Fibroblast of lung (primary cell): ENCODE measurements around the gene EDN2. TPM values are rescaled to one million over a fixed set of nuclear protein-coding genes. Genes with fewer than 3 reads are reported as not detected.

Experiments used
- DNase-seq, 2 donors: peaks; one replicate each; pipeline versions ENCODE4 v3.0.0 to v3.0.0-alpha.2; 2010; ENCODE audit warnings: low read depth in 2 of 2
- H2AFZ ChIP-seq: 2 replicates; pipeline ENCODE4 v1.5.1; 2012; ENCODE audit warnings: low read length, control low read depth, inconsistent platforms
- H3K27ac ChIP-seq: 2 replicates; pipeline ENCODE4 v1.5.1; 2011; ENCODE audit warnings: low read length, control low read depth; ENCODE audit not compliant: insufficient read depth
- H3K27me3 ChIP-seq: 2 replicates; pipeline ENCODE4 v1.5.1; 2011; ENCODE audit warnings: mild to moderate bottlenecking, low read length; ENCODE audit not compliant: control insufficient read depth, insufficient read depth
- H3K36me3 ChIP-seq: 2 replicates; pipeline ENCODE4 v1.5.1; 2011; ENCODE audit warnings: low read length; ENCODE audit not compliant: control insufficient read depth, insufficient read depth
- H3K4me1 ChIP-seq: 2 replicates; pipeline ENCODE4 v1.5.1; 2011; ENCODE audit warnings: low read length; ENCODE audit not compliant: control insufficient read depth, insufficient read depth; ENCODE audit errors: extremely low read depth
- H3K4me2 ChIP-seq: 2 replicates; pipeline ENCODE4 v1.5.1; 2011; ENCODE audit warnings: low read length, control low read depth; ENCODE audit not compliant: insufficient read depth; ENCODE audit errors: extremely low read depth
- H3K4me3 ChIP-seq, 4 experiments: fragments of 200-600 bp in 1 of 4; sonication (generic) in 1 of 4; replicated peaks in 1 of 4; 2 replicates each; pipeline ENCODE4 v1.5.1; 2011 to 2016; ENCODE audit warnings: low read length in 4 of 4, low read depth in 3 of 4, mild to moderate bottlenecking in 3 of 4, control low read depth in 2 of 4, inconsistent platforms in 1 of 4, mixed read lengths in 1 of 4; ENCODE audit not compliant: insufficient read depth in 1 of 4; ENCODE audit errors: control extremely low read depth in 1 of 4
- H3K79me2 ChIP-seq: 2 replicates; pipeline ENCODE4 v1.5.1; 2012; ENCODE audit warnings: mild to moderate bottlenecking, low read length, inconsistent platforms; ENCODE audit not compliant: control insufficient read depth, insufficient read depth
- H3K9ac ChIP-seq: 2 replicates; pipeline ENCODE4 v1.5.1; 2011; ENCODE audit warnings: mild to moderate bottlenecking, low read length, control low read depth; ENCODE audit not compliant: insufficient read depth
- H3K9me3 ChIP-seq: 2 replicates; pipeline ENCODE4 v1.5.1; 2012; ENCODE audit warnings: low read depth, low read length; ENCODE audit not compliant: control insufficient read depth, insufficient read depth
- H4K20me1 ChIP-seq: 2 replicates; pipeline ENCODE4 v1.5.1; 2011; ENCODE audit warnings: low read length; ENCODE audit not compliant: control insufficient read depth, insufficient read depth; ENCODE audit errors: extremely low read depth
- CTCF ChIP-seq, 2 donors: IDR thresholded peaks in 1 of 2; conservative IDR thresholded peaks in 1 of 2; 1 replicate in 1 of 2; 2 replicates in 1 of 2; pipeline ENCODE4 v1.5.1; 2011 to 2012; ENCODE audit warnings: low read length in 2 of 2, control low read depth in 1 of 2, inconsistent platforms in 1 of 2, low read depth in 1 of 2, mild to moderate bottlenecking in 1 of 2
- EZH2 ChIP-seq: IDR thresholded peaks from 2 replicates; pipeline ENCODE4 v1.5.1; 2012; ENCODE audit warnings: low read length, control low read depth, mild to moderate bottlenecking; ENCODE audit errors: missing control alignments
- polyA plus RNA-seq, 2 donors: library from polyadenylated mRNA; depleted of rRNA in 1 of 2; stranded (reverse) in 1 of 2; unstranded in 1 of 2; fragments of >200 nt; gene quantifications; 2 replicates each; pipeline ENCODE4 v1.2.1, GENCODE V29; 2011 to 2012; ENCODE audit warnings: missing spikeins in 1 of 2
- total RNA-seq: library from RNA; depleted of rRNA; stranded (reverse); fragments of >200 nt; gene quantifications from 2 replicates; pipeline ENCODE4 v1.2.1, GENCODE V29; 2014

EDN2 gene
- total and polyA plus RNA-seq, 2 donors (not counting 1 experiment from before 2014, with no cell fraction given) = not detected

GRCh38 chr1:41439234-41439633, 45.2 kb downstream of the EDN2 start:
- Histone ChIP-seq H4K20me1 (no peaks in the 10 kb centered on the region), H3K9me3 (no peaks in the 10 kb centered on the region), H3K4me1 (no peaks in the 10 kb centered on the region), H2AFZ (no peak overlapping the region), H3K27ac (no peak overlapping the region), H3K36me3 (no peaks in the 10 kb centered on the region), H3K4me2 (no peak overlapping the region), H3K79me2 (no peaks in the 10 kb centered on the region), H3K4me3 (no peak overlapping the region), H3K9ac (no peak overlapping the region), H3K27me3 (peaks cover 2% of the 10 kb centered on the region)
- DNase-seq = no peak
- TF ChIP-seq CTCF (conservative IDR thresholded peaks at IDR 0.05 in 1 of 2, IDR thresholded peaks at IDR 0.05 in 1 of 2; ENCODE audit: low read depth in 1 of 2, low read length in 2 of 2) (no peak), EZH2 (no peak)

- TF ChIP-seq CTCF (conservative IDR thresholded peaks at IDR 0.05 in 1 of 2, IDR thresholded peaks at IDR 0.05 in 1 of 2; ENCODE audit: low read depth in 1 of 2, low read length in 2 of 2) (no peak), EZH2 (no peak)
- Histone ChIP-seq H4K20me1 (no peaks in the 10 kb centered on the region), H3K4me2 (no peak overlapping the region), H3K27me3 (peaks cover 2% of the 10 kb centered on the region), H3K9ac (no peak overlapping the region), H3K79me2 (no peaks in the 10 kb centered on the region), H3K4me3 (no peak overlapping the region), H3K27ac (no peak overlapping the region), H3K4me1 (no peaks in the 10 kb centered on the region), H3K36me3 (no peaks in the 10 kb centered on the region), H3K9me3 (no peaks in the 10 kb centered on the region), H2AFZ (no peak overlapping the region)
- DNase-seq = no peak
Observed at GRCh38 chr1:41438711-41439110, 45.8 kb downstream of the EDN2 start.

GRCh38 chr1:41437011-41437355, 47.5 kb downstream of the EDN2 start:
- H3K9me3 ChIP-seq = no peaks in the 10 kb centered on the region
- H3K4me1 ChIP-seq = peaks cover 11% of the 10 kb centered on the region
- H3K79me2 ChIP-seq = no peaks in the 10 kb centered on the region
- no peak for DNase-seq
- H3K36me3 ChIP-seq = no peaks in the 10 kb centered on the region
- H4K20me1 ChIP-seq = no peaks in the 10 kb centered on the region
- no peak overlapping the region for H3K4me2 ChIP-seq
- peaks cover 2% of the 10 kb centered on the region for H3K27me3 ChIP-seq
- no peak overlapping the region for H3K9ac ChIP-seq
- no peak overlapping the region for H2AFZ ChIP-seq
- H3K4me3 ChIP-seq = no peak overlapping the region
- H3K27ac ChIP-seq = no peak overlapping the region
- TF ChIP-seq CTCF (conservative IDR thresholded peaks at IDR 0.05 in 1 of 2, IDR thresholded peaks at IDR 0.05 in 1 of 2; ENCODE audit: low read depth in 1 of 2, low read length in 2 of 2) = no peak
- no peak for TF ChIP-seq EZH2
